GM18505 (cell line): ENCODE results near the gene STRADB.

Experiments
- ATAC-seq: cut with Tn5 transposase; IDR thresholded peaks from one replicate; pipeline ENCODE4 v1.9.1; 2021; ENCODE audit not compliant: unreplicated experiment
- POLR2A ChIP-seq: IDR thresholded peaks from 4 replicates; pipeline ENCODE4 v1.6.1; 2011; ENCODE audit warnings: borderline replicate concordance; ENCODE audit not compliant: insufficient read depth, insufficient read length; ENCODE audit errors: extremely low read depth

Gene STRADB, protein sequence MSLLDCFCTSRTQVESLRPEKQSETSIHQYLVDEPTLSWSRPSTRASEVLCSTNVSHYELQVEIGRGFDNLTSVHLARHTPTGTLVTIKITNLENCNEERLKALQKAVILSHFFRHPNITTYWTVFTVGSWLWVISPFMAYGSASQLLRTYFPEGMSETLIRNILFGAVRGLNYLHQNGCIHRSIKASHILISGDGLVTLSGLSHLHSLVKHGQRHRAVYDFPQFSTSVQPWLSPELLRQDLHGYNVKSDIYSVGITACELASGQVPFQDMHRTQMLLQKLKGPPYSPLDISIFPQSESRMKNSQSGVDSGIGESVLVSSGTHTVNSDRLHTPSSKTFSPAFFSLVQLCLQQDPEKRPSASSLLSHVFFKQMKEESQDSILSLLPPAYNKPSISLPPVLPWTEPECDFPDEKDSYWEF

DNA sequence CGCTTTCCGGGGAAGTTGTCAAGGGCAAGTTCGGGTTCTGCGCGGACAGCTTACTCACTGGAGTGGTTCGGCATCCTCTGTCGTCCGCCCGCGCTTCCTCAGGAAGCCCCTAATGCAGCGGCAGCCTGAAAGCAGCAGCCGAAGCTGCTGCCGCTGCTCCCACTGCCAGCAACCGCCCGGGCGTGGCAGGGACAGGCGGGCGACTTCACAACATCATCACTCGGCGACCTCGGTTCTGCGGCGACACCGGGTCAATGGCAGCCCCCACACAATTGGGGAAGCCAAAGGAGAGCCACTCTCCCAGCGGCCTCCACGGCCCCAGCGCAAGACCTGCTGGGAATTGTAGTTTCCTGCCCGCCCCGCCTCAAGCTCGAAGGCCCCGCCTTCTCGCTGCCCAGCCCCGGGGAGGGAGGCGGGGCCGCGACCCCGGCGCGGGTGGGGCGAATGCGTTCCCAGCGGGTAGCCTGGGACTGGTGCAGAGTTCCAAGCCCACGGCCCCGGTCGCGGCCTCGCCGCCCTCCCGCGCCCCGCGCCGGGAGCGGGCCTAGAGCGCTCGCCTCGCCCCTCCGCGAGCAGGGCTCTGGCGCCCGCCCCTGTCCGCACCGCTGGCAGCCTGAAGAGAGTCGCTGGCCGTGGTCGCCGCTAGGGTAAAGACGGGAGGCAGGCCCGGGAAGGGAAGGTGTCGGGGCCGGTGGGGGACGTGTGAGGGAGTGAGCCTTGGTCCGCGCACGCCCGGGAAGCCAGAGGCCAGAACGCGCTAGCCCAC lies at the start of gene STRADB, which contains the start of gene TRAK2:
TSS of gene STRADB (plus strand) at position 449 of the 766 bp plus-strand sequence. CDS start 3,101 bp downstream, outside the sequence.
TSS of gene TRAK2 (minus strand) at position 167 of the 766 bp plus-strand sequence. CDS start 30,951 bp downstream, outside the sequence.
- peak; percentile 95 for TF ChIP-seq POLR2A
- peak; percentile 95 for ATAC-seq

DNA sequence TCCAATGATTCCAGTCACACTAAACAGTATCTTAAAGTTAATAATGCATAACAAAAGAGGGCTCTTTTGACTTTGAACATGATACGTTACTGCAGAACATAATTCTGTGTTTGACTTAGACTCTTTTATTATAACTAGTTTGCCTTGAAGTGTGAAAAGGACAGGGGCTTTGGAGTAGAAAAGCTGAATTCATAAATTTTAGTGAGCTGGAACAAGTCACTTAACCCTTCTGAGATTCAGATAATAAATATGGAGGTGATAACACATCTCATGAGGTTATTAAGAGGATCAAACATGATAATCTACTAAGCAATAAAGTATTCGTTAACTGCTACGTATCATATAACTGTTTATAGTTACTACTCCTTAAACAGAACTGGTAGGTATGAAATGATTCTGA lies 49.7 kb upstream of the STRADB start:
- TF ChIP-seq POLR2A: no peak
- ATAC-seq: no peak

DNA sequence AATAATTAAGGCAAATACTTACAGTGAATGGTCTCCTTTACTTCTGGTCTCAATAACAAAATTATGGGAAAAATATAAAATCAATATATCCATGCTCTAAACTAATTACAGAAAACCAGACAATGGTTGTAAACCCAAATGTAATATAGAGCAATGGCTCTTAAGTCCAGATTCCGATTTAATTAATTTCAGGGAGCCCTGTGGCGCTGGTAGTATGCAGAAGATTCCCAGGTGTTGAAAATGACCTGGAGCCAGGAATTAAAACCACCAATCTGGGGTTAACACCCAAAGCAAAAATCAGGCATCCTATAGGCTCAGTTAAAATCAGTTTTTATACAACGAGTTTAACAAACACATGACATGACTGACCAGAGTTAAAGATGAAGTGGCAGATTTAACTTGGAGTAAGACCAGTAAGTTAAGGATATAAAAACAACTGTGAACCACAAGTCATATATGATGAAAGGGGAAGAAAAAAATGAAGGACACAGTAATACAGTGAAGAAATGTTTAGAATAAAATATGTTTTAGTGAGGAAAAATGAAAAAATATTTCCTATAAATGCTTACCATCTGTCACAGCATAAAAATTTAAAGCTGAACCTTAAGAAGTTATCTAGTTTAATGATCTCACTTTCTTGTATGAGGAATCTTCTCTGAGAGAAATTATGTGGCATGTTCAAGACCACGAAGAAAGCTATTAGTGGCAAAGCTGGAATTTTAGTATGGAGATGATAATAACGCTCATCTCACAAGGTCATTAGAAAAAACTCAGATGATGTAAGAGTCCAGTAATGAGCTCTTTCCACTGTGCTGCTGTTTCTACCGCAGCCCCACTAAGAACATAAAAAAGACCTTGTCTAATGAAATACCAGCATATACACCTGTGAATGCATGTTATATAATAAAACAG lies 48.6 kb upstream of the STRADB start:
- no peak for TF ChIP-seq POLR2A
- ATAC-seq: no peak

DNA sequence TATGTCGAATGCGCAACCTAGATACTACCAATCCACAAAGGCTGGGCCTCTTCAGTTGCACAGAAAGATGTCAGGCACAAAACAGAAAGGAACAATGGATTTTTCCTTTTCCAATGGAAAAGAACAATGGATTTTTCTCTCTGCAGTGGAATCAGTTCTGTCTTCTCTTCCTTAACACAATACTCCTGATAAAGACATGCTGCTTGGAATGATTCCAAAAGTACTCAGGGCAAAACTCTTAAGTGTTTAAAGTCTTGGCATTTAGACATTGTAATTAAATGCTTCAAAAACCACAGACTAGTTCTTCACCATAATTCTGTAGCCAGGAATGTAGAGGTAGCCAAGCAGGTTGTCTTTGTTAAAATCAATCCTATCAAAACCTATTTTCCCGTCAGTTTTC lies 47.7 kb upstream of the STRADB start:
- TF ChIP-seq POLR2A: no peak
- ATAC-seq: no peak

DNA sequence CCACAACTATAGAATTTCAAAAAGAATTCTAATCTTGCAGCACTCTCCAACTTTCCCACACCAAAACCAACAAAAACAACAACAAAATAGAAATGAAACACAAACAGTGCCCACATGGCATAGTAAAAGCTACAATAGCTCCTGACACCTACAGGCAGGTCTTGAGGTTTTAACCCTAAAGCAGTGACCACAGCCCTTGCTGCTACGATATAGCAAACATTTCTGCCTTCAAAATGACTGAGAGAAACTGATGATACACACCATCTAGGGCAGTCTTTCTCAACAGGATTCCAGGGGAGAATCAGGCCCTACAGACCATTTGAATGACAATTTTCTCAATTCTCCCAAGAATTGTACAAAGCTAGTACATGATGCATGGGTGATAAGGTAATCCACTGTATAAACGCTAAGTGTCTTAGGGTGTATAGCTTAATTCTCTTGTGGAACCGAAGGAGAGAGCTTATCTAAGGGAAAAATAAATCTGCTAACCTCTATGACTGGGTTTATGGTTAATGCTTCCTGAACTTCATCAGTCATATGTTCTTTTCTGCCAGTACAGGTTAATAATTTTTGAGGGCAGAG lies 46.8 kb upstream of the STRADB start:
- ATAC-seq: no peak
- no peak for TF ChIP-seq POLR2A

DNA sequence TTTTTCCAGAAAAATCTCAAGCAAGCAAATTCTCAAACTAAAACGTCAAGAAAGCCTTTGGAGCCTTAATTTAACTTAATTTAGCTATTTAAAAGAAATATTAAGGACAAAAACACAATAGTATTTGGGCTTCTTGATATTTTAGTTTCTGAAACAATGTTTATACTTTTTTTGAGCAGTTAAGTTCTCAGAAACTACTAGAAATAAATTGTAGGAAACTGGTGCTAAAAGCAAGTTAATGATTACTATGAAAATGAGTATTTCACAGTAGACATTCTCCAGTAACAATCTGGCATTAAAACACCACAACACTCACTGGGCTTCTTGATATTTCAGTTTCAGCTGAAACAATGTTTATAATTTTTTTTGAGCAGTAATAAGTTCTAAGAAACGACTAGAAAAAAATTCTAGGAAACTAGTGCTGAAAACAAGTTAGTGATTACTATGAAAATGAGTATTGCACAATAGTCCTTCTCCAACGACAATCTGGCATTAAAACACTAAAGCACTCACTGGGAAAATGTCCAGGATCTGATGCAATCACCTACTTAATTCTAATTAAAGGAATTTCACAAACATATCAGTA lies 45.4 kb upstream of the STRADB start:
- no peak for TF ChIP-seq POLR2A
- ATAC-seq: no peak

- no peak for ATAC-seq
Measured at GRCh38 chr2:201407265-201407664, 44.3 kb upstream of the STRADB start.

DNA sequence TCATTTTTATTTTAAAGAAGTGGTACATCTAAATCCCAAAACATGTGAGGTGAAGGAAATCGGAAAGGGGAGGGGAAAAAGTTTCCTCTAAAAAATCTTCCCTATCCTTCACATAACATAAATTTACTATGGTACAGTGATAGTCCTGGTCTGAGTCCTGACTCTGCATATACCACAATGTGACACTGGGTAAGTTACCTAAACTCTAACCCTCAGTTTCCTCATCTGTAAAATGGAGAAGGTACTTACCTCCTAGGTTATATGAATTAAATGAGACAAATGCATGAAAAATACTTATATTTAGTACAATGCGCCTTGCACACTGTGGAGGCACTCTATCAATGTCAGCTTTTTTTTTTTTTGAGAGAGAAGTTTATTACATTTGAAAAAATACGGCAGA lies 42.6 kb upstream of the STRADB start:
- no peak for TF ChIP-seq POLR2A

More at GRCh38 chr2:201407265-201407664, 44.3 kb upstream of the STRADB start:
- TF ChIP-seq POLR2A: no peak

DNA sequence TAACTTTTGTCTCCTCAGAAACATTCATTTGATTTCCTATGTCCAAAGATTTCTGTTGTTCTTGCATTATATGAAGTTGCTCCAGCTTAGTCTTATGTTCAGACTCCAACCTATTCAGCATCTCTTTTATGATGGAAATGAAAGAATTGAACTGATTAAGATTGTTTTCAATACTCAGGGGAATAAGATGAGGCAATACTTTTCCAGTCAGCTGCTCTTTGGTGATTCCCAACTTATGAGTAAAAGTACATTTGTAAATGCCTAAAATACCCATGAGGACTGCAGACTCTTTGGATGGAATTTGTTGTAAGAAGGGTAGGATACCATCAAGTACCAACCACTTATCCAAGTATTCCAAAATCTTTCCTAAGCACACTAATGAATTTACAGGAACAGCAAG lies 40.1 kb upstream of the STRADB start:
- no peak for ATAC-seq
- no peak for TF ChIP-seq POLR2A

More for the DNA sequence above, 42.6 kb upstream of the STRADB start:
- no peak for ATAC-seq

GRCh38 chr2:201413143-201413542 lies 38.4 kb upstream of the STRADB start:
- no peak for TF ChIP-seq POLR2A
- no peak for ATAC-seq

DNA sequence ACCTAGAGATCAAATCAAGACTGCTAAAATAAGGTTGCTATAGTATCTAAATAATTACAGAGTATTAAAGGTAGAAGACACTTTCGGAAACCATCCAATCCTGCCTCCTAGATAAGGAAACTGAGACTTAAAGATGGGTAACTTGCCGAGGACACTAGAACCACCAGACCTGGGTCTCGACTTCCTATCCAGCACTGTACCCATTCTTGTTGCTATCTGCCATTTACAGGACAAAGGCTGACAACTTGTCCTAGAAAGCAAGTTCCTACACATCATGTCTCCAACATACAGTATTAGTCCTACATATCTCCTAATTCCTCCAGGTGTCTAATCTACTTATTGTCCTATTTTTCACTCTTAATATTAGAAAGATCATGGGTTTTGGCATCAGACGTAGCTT lies 38.0 kb upstream of the STRADB start:
- no peak for TF ChIP-seq POLR2A
- no peak for ATAC-seq

GRCh38 chr2:201414099-201415023 lies 37.2 kb upstream of the STRADB start:
- no peak for TF ChIP-seq POLR2A
- peak; percentile 81 for ATAC-seq

DNA sequence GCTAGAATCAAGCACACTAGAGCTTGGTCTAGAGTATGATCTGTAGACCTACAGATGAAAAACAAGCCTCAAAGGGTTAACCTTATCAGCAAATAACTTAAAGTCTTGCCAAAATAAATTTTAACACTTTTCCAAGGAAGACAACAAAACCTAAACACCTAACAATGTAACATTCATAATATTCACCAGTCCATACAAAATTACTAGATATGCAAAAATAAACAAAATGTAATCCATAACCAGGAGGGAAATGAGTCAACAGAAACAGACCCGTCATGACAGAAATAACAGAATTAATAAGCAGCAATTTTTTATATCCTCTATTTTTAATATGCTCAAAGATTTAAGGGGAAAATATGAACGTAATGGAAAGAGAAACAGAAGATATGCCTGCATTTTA lies 36.4 kb upstream of the STRADB start:
- ATAC-seq: no peak

More for the DNA sequence above, 36.4 kb upstream of the STRADB start:
- TF ChIP-seq POLR2A: no peak
